GM12872 (cell line): ENCODE results near the gene SH3RF3.

ENCODE experiments used
- TF ChIP-seq, protein P1 (sequence below): IDR thresholded peaks from 3 replicates; pipeline ENCODE4 v1.5.1; 2011; ENCODE audit warnings: low read depth, mild to moderate bottlenecking, low read length, moderate library complexity; ENCODE audit not compliant: insufficient read depth

SH3RF3 gene

DNA sequence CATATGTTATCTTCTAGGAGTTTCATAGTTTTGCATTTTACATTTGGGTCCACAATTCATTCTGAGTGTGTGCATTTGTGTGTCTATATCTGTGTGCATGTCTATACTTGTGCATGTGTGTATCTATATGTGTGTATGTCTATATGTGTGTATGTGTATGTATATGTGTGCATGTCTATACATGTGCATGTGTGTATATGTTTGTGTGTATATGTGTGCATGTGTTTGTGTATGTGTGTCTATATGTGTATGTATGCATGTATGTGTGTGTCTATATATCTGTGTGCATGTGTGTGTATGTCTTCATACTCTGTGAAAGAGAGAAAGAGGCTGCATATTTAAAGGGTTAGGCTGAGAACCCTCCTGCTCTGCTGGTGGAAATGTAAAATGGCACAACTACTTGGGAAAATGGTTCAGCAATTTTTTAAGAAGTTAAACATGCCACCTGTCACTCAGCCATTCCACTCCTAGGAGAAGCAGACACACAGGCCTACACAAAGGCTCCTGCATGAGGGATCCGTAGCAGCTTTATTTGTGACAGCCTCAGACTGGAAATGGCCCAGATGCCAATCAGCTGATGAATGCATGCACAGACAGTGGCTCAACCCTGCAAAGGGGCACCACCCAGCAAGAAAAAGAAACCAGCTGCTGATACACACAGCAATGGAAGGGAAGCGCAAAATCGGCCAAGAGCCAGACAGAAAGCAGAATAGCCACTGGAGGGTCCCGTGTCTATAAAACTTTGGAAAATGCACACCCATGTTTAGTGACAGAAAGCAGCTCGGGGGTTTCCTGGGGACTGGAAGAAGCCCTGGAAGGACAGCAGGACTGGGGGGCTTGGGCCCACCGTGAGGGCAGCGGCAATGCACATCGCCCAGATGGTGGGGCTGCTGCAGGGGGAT, 337.9 kb downstream of the SH3RF3 start:
- TF ChIP-seq, protein P1, sequence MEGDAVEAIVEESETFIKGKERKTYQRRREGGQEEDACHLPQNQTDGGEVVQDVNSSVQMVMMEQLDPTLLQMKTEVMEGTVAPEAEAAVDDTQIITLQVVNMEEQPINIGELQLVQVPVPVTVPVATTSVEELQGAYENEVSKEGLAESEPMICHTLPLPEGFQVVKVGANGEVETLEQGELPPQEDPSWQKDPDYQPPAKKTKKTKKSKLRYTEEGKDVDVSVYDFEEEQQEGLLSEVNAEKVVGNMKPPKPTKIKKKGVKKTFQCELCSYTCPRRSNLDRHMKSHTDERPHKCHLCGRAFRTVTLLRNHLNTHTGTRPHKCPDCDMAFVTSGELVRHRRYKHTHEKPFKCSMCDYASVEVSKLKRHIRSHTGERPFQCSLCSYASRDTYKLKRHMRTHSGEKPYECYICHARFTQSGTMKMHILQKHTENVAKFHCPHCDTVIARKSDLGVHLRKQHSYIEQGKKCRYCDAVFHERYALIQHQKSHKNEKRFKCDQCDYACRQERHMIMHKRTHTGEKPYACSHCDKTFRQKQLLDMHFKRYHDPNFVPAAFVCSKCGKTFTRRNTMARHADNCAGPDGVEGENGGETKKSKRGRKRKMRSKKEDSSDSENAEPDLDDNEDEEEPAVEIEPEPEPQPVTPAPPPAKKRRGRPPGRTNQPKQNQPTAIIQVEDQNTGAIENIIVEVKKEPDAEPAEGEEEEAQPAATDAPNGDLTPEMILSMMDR, result no peak

DNA sequence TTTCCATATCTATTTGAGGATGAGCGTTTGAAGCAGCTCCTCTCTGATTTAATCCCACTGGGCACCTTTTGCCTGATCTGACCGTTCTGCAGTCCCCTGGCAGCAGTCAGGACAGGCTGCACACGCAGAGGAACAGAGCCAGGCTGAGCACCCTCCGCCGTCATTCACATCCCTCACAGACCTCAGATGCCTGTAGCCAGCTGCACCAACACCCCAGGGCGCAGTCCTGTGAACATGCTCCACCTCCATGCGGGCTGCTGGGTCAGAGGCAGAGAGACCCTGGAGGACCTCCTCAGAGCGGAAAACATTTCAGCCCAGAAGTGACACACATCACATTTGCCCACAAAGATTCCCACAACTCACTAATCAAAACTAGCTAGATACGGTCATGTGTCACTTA, 338.7 kb downstream of the SH3RF3 start:
- TF ChIP-seq, protein P1, result no peak

DNA sequence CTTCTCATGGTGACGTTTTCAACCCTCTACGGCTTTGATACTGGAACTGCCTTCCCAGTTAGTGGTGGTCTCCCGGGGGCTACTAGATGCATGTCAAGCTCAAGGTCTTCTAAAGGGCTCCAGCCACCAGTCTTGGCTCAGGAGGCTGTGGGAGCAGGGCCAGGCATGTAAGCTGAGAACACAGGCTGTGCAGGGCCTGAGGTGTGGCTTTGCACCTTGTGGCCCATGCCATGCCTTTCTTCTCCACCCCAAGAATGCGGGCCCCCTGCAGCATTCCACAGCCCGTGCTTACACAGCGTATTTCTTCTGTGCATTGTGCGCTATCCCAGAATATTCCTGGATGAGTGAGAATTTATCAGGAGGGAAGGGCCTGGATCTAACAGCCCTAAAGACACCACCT, 339.9 kb downstream of the SH3RF3 start:
- TF ChIP-seq, protein P1, result no peak

DNA sequence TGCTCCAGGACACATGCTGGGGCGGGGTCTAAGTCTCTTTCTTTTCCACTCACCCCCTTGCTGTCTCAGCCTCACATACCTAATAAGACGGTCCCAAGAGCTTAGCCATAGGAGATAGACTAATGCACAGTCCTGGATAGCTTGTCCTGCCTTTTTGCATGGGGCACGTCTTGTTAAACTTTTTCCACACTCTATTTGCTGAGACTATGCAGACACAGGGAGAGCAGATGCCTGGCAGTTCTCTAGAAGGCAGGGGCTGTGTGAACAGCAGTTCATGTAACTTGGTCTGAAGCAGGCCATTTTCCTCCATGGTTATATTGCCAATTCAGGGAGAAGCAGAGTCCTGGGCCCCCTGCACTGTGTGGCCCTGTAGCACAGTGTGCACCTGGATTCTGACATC, 342.7 kb downstream of the SH3RF3 start:
- TF ChIP-seq, protein P1, result no peak

DNA sequence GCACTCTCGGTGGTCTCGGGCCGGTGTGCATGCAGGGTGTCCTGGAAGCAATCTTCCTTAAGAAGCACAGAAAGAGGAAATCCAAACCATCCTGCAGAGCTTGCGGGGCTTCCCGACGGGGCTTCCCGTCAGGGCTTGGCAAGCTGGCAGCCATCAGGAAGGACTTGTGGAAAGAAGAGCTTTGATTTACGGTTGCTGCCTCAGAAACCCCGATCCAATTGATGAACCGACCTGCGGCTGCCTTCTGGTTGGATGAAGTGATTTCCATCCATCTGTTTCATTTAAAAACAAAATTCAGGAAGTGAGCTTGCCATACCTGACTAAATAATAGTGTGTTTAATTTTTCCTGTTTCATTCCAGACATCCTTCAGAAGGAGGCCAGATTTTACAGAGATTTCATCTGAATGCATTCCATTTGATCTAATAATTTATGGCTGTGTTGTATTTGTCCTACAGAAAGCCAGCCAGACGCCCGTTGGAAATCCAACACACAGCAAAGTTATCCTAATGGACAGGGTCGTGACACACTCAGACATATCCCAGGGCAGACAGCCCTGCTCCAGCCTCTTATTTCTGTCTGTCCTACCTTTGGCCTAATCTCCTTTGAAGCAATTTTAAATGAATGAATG, 343.4 kb downstream of the SH3RF3 start:
- TF ChIP-seq, protein P1, result no peak

DNA sequence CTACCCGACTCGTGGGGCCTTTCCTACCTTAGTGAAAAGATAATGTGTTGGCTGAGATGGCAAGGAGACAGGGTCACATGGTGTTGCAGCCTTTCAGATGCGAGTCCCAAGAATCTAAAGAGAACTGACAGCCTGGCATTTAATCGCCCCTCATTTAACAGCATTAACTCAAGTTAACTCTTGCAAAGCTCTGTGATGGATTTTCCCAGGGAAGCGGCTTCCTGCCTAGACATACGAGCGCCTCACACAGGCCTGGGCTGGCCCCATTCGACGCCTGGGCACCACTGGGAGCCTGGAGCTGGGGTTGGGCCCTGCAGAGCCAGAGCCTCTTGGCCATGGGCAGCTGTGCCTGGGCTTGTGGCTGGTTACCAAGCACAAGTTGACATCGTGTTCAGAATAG, 344.0 kb downstream of the SH3RF3 start:
- TF ChIP-seq, protein P1, result no peak

DNA sequence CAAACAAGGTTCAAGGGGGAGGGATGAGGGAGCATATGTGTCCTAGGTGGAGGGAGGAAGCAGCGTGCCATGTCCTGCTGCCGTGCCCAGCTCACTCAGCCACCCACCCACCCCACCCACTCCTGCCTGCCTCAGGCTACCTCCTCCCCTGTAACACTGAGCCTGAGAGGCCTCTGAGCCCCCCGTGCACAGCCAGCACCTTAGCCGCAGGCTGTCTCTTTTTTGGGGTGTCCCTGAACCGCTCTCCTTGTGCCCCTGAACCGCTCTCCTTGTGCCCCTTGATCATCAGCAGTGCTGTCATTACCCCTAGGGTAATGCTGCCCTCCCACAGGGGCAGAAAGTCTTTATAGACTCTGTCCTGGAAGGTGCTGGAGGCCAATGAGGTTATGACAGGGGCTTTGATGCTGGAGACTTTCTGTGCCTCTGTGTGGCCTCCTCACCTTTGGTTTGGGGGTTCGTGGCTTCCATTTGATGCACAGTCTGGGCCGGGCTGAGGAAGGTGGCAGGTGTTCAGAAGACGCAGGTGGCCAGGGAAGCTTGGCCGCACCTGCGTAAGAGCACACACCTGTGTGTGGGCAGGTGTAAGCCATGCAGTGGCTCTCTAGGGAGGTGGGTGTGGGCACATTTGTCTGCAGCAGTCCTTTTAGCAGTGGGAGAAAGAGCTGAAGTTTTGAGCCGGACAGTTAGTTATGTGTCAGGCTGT, 344.8 kb downstream of the SH3RF3 start:
- TF ChIP-seq, protein P1, result no peak
